ENCODE measurements around the gene SOX1.

SOX1 gene

DNA sequence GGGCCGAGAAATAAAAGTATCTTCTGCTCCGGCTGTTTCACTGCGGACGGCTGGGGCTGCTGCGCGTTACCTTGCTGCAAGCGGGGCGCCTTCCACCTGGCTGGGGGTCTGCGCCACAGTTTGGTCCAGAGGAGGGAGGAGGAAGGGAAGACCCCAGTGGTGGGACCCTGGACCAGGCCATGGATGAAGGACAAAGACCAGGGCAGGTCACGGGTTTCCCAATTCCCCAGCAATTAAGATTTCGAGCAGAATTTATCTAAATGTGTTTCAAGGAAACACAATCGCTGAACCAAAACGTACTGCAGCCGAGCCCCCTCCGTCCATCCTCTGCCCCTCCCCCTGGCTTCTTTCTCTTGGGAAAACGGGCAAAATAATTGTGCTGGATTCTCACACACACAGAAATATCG is 2.9 kb downstream of the SOX1 start:
- ChIA-PET POLR2A (no interaction called here), CTCF (no interaction called here)
- DNase-seq (ENCODE audit: extremely low spot score), result no peak
- TF ChIP-seq CTBP1 (IDR thresholded peaks at IDR 0.05; ENCODE audit: borderline replicate concordance), result no peak
- TF ChIP-seq FOXM1 (IDR thresholded peaks at IDR 0.05; ENCODE audit: borderline replicate concordance), result no peak
- TF ChIP-seq, protein P1, sequence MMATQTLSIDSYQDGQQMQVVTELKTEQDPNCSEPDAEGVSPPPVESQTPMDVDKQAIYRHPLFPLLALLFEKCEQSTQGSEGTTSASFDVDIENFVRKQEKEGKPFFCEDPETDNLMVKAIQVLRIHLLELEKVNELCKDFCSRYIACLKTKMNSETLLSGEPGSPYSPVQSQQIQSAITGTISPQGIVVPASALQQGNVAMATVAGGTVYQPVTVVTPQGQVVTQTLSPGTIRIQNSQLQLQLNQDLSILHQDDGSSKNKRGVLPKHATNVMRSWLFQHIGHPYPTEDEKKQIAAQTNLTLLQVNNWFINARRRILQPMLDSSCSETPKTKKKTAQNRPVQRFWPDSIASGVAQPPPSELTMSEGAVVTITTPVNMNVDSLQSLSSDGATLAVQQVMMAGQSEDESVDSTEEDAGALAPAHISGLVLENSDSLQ (IDR thresholded peaks at IDR 0.05), result no peak
- TF ChIP-seq SUZ12 (IDR thresholded peaks at IDR 0.05), result no peak
- no peak for TF ChIP-seq ELF4 (IDR thresholded peaks at IDR 0.05)
- no peak for TF ChIP-seq ZNF384 (IDR thresholded peaks at IDR 0.05)
- TF ChIP-seq TARDBP (IDR thresholded peaks at IDR 0.05), result no peak
- TF ChIP-seq ARNT (IDR thresholded peaks at IDR 0.05), result no peak
- TF ChIP-seq BHLHE40 (IDR thresholded peaks at IDR 0.05; ENCODE audit: borderline replicate concordance), result no peak
- no peak for TF ChIP-seq NFRKB (IDR thresholded peaks at IDR 0.05)

DNA sequence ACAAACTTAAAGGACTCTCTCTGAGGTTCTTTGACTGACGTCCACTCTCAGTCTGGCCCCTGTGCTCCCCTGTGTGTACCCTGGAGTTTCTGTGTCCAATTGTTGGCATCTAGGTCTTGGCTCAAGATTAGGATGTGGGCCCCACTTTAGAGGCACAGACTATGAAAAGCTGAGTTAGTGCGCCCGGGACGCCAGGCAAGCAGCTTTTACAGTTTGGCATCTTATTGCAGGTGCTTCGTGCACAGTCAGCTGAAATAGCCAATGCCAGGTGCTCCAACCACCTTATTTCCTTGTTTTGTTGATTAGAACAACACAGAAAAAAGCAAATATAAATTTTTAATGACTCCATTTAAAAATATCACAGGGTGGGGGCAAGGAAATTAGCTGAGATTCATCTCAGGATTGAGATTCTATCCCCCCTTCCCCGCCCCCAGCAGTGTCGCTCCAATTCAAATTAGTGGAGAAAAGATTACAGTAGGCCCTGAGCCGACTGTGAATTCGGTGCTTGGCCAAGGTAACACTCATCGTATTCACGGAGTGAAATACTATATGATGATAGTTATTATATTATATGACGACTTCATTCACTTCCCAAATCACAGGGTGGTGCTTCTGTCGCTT is 4.3 kb downstream of the SOX1 start:
- ChIA-PET CTCF (no interaction called here), POLR2A (no interaction called here)
- TF ChIP-seq LEF1 (IDR thresholded peaks at IDR 0.05; ENCODE audit: borderline replicate concordance), result no peak
- TF ChIP-seq FOXM1 (IDR thresholded peaks at IDR 0.05; ENCODE audit: borderline replicate concordance), result no peak
- TF ChIP-seq SUZ12 (IDR thresholded peaks at IDR 0.05), result no peak
- TF ChIP-seq ELF4 (IDR thresholded peaks at IDR 0.05), result no peak
- TF ChIP-seq FOXK2 (IDR thresholded peaks at IDR 0.05), result no peak
- no peak for TF ChIP-seq L3MBTL2 (conservative IDR thresholded peaks at IDR 0.05)
- TF ChIP-seq HDGF (IDR thresholded peaks at IDR 0.05; ENCODE audit: borderline replicate concordance), result no peak
- no peak for TF ChIP-seq TARDBP (IDR thresholded peaks at IDR 0.05)
- no peak for DNase-seq (ENCODE audit: extremely low spot score)

DNA sequence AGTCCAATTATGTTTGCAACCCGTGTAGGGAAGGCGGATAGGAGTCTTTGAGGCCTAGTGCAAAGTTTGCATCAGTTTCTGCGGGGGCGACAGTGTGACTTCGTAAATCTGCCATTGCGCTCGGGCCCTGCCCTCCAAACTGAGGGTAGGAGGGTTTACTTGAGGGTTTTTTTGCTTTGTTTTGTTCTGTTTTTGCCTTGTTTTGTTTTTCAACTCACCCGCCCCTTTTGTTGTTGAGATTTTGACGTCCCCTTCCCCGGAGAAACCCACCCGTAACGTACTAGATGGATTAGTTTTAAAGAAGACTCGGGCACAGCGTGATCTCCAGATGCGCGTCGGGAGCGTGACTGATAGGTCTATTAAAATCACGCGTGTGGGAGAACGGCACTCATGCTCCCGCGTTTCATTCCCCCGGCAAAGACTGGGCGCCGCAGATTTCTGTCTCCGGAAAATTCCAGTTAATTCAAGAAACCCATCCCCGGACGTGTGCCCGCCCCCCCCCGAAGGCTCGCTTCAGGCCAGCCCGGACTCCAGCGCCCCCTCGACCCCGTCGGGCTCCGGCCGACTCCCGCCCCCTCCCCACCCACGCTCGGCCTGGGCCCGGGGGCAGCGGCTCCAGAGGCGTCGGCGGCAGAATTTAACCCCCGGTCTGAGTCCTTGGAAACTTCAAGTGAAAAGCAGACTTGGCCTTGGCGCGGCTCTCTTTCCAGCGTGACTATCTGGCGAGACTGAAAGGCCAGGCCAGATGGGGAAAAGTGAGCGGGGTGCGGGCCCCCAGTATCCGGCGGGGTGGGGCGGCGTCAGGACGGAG is 5.0 kb downstream of the SOX1 start:
- ChIA-PET CTCF (no interaction called here), POLR2A (interaction anchor here (1.0 to 1.5 kb wide), 3 partner anchors 10 to 24 kb away, joined by 3 to 9 read pairs (median 6); no protein-coding TSS in a partner anchor)
- TF ChIP-seq L3MBTL2 (conservative IDR thresholded peaks at IDR 0.05) (peak; percentile 24; the same call in 1 of the 2 replicates), SP1 (IDR thresholded peaks at IDR 0.05) (no peak)
- DNase-seq (ENCODE audit: extremely low spot score), result no peak

DNA sequence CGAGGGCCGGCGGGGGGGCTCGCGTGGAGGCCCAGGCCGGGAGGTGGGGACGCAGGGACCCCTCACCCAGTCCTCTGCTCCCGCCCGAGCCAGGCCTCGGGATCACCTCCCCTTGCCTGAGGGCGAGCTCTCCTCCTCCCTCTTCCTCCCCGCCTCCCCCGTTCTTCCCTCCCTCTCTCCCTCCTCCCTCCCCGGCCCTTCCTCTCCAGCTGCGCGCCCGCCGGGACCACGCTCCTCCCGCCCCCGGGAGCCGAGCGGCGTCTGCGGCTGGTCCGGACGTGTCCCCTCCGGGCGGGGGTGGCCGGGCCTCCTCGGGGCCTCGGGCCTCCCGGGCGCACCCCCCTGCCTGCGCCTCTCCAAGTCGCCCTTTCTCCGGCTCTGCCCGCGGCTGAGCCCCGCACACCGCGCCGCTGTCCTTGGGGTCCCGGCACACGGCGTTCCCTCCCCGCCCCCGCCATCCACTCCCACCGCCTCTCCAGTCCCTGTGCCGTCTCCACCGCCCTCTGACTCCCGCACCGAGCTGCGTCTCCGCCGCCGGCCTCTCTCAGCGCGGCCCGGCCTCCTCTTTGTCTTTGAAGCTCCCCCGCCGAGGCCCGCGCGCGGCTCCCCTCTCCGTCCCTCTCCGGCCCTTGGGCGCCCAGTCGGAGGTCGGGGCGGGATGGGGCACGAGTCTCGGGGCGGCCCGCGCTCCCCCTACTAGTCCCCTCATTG is 5.7 kb downstream of the SOX1 start:
- TF ChIP-seq FOXM1 (IDR thresholded peaks at IDR 0.05; ENCODE audit: borderline replicate concordance), result no peak
- TF ChIP-seq L3MBTL2 (conservative IDR thresholded peaks at IDR 0.05), result no peak
- TF ChIP-seq SP1 (IDR thresholded peaks at IDR 0.05), result no peak
- TF ChIP-seq HDGF (IDR thresholded peaks at IDR 0.05; ENCODE audit: borderline replicate concordance), result no peak
- no peak for TF ChIP-seq ELF4 (IDR thresholded peaks at IDR 0.05)
- no peak for TF ChIP-seq ARNT (IDR thresholded peaks at IDR 0.05)
- TF ChIP-seq FOXK2 (IDR thresholded peaks at IDR 0.05), result no peak
- no peak for TF ChIP-seq CTBP1 (IDR thresholded peaks at IDR 0.05; ENCODE audit: borderline replicate concordance)
- TF ChIP-seq NFRKB (IDR thresholded peaks at IDR 0.05), result no peak
- TF ChIP-seq FOXA1 (IDR thresholded peaks at IDR 0.05), result no peak
- TF ChIP-seq TARDBP (IDR thresholded peaks at IDR 0.05), result no peak
- no peak for TF ChIP-seq ZNF384 (IDR thresholded peaks at IDR 0.05)
- TF ChIP-seq, protein P1 (IDR thresholded peaks at IDR 0.05), result no peak
- no peak for TF ChIP-seq BHLHE40 (IDR thresholded peaks at IDR 0.05; ENCODE audit: borderline replicate concordance)
- TF ChIP-seq SUZ12 (IDR thresholded peaks at IDR 0.05), result no peak
- TF ChIP-seq LEF1 (IDR thresholded peaks at IDR 0.05; ENCODE audit: borderline replicate concordance), result no peak
- peak; percentile 53 for DNase-seq (ENCODE audit: extremely low spot score)
- ChIA-PET POLR2A (interaction anchor here (0.6 to 1.5 kb wide), 6 partner anchors 9 to 24 kb away, joined by 3 to 9 read pairs (median 3); no protein-coding TSS in a partner anchor), CTCF (no interaction called here)

DNA sequence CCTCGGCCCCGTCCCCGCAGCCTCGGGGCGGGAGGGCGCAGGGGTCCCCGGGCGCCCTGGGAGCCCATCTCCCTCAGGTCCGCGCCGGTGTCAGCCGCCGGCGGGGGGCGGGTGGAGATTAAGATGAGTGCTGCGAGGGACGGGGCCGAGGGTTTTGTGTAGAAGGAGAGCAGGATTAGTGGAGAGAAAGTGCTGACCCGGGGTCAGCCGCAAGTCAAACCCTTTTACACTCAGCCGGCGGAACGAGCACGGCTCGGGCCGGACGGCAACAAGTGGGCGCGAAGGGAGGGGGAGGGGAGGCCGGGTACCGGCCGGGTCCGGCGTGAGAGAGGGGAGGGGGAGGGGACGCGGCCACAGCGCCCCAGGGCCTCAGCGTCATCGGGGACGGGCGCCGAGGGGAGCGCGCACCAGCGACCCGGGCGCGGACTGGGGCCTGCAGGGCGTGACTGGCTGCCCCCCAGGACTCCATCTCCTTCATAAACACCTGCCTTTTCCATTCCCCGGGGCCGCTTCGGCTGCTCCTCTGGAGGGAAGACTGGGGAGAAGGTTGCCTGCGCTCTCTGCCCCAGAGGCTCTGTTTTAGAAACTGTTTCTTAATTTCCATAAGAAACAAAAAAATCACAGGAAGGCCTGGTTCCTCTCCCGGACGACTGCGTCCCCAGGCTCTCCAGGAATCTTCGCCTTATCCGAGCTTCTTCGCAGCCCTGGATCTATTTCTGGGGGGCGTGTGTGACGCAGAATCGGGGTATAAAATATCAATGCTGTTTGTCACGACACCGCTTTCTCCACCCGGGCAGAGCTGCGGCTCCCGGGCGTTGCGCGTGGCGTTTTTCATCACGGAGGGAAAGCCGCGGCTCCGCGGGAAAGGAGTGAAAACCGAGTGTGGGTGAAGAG is 6.5 kb downstream of the SOX1 start:
- peak; percentile 9 for DNase-seq (ENCODE audit: extremely low spot score)
- TF ChIP-seq NFRKB (IDR thresholded peaks at IDR 0.05) (no peak), ARNT (IDR thresholded peaks at IDR 0.05) (no peak), TARDBP (IDR thresholded peaks at IDR 0.05) (no peak), SP1 (IDR thresholded peaks at IDR 0.05) (no peak), L3MBTL2 (conservative IDR thresholded peaks at IDR 0.05) (no peak), HDGF (IDR thresholded peaks at IDR 0.05; ENCODE audit: borderline replicate concordance) (no peak), ELF4 (IDR thresholded peaks at IDR 0.05) (no peak), FOXM1 (IDR thresholded peaks at IDR 0.05; ENCODE audit: borderline replicate concordance) (no peak), CTBP1 (IDR thresholded peaks at IDR 0.05; ENCODE audit: borderline replicate concordance) (no peak), LEF1 (IDR thresholded peaks at IDR 0.05; ENCODE audit: borderline replicate concordance) (no peak), SUZ12 (IDR thresholded peaks at IDR 0.05) (no peak), BHLHE40 (IDR thresholded peaks at IDR 0.05; ENCODE audit: borderline replicate concordance) (no peak), FOXK2 (IDR thresholded peaks at IDR 0.05) (no peak), ZNF384 (IDR thresholded peaks at IDR 0.05) (no peak), FOXA1 (IDR thresholded peaks at IDR 0.05) (no peak)
- TF ChIP-seq, protein P1 (IDR thresholded peaks at IDR 0.05), result no peak
- CTCF ChIA-PET, result no interaction called here
- POLR2A ChIA-PET, result interaction anchor here (0.9 to 1.5 kb wide), 4 partner anchors 14 to 23 kb away, joined by 3 to 9 read pairs (median 3); no protein-coding TSS in a partner anchor

Measured in HEK293T (cell line).